Head of caudate nucleus (tissue), 42 donors: ENCODE measurements around the gene HSPB7.
"Not testable (repeated sequence)": the region's sequence is repeated elsewhere in the genome, so short reads cannot be mapped to it uniquely, and the experiment has no call there.

Experiments
- DNase-seq, 42 donors: peaks; one replicate each; pipeline versions ENCODE4 v3.0.0 to v3.0.0-alpha.2; 2020 to 2021; ENCODE audit warnings: mixed read lengths in 7 of 42
- intact Hi-C: fragments of 100-400 bp; cut with DNase I; formaldehyde crosslinking; loops from one replicate; pipeline ENCODE4 v1.15.0; 2022

Gene HSPB7

DNA sequence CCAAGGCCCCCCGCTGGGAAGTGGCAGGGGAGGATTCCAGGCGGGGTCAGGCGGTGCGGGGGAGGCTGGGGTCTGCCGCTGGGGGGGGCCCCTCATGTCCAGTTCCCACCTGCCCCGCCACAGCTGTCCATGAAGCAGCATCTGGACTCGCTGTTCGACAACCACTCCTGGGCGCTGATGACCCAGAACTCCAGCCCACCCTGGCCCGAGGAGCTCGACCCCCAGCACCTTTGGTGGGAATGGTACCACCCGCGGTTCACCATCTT is 11.1 kb upstream of the HSPB7 start:
- intact Hi-C loops, DNase-seq: not testable (repeated sequence)

DNA sequence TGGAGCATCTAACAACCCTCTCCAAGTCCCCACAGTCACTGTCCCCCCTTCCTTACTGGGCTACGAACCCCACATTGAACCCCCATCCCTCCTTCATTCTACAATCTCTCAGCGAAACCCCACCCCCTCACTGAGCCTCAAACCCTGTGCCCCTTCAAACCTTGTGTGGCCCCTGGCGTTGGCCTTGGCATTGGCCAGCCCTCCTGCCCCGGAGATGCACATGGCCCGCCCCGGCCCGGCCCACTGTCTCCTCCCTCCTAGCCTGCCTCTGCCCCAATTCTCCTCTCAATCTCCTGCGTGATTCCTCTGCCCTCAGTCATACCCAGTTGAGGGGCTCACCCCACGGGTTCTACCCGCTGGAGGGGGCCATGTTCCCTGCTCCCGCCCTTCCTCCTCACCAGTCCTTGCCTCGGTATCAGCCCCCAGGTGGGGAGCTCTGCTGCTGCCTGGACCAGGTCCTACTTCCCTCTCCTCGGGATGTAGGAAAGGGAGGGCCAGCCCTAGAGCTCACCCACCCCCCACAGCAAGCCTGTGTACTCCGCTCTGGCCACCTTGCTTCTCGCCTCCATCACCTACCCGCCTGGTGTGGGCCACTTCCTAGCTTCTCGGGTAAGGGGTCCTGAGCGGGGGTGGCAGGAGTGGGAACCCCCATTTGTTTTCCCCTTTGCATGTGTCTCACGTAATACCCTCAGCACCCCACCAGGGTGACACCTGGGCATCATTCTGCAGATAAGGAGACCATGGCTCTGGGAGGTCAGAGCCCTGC is 10.6 kb upstream of the HSPB7 start:
- no peak for DNase-seq
- intact Hi-C loops: no loop called here

DNA sequence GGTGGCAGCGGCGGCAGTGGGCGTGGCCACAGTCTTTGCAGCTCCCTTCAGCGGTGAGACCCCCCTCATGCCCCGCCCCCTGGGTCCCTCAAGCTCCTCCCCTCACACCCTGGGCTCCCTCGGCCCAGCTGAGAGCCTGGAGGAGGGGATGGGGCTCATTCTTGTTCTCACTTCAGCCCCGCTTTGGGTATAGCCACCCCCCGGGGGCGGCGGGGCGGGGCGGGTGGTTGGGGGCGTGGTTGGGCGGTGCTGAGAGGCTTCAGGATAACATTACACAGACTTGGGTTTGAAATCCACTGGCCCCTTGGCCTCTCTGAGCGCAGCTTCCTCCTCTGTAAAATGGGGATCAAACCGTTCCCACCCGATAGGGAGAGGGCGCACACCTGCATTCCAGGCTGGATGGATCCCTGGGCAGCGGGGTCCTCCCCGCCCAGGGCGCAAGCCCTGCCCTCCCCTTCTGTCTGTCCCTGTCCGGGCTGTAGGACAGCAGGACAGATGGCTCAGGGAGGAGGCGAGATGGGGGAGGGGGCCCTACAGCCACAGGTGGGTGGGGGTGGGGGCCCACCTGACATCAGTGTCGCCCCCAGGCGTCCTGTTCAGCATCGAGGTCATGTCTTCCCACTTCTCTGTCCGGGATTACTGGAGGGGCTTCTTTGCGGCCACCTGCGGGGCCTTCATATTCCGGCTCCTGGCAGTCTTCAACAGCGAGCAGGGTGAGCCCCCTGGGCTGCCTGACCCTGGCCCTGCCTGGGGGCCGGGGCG is 9.1 kb upstream of the HSPB7 start:
- intact Hi-C loops: no loop called here
- no peak for DNase-seq

DNA sequence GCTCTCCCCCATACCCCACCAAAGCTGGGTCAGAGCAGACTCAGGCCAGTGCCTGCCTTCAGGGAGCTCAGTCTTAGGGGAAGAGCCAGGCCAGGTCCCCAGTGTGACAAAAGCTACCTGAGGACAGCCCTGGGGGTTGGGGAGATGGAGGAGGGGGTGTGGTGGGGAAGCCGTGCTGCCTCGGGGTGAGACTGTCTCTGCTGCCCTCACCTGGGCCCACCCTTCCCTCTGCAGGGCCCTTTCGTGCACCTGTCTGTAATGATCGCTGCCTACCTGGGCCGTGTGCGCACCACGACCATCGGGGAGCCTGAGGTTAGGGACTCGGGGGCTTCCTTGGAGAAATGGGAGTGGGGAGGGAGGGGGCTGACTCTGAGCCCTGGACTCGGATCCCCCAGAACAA is 8.5 kb upstream of the HSPB7 start:
- intact Hi-C loops, DNase-seq: not testable (repeated sequence)

DNA sequence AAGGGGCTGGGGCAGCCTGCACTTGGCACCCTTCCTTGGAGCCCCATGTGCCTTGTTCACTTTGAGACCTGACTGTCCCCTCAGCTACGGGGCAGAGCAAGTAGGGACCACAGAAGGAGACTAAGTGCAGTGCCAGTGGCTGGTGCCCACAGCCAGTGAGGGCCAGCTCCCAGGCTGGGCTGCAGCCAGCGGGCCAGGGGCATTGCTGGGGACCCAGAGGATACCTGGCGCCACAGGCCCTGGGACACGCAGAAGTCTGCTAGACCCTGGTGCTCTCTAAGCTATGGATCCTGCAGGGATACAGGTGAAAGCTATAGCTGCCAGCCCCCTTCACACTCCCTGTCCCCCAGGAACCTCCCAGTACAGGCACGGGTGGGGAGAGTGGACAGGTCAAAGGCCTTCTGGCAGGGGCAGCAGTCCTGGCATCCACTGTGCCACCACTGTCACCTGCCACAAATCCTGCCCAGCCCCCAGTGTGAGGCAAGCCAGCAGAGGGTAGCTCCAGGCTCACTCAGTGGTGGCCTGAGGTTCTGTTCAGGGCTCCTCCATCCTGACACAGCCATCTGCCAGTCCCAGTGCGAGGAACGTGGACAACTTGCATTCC is 5.3 kb upstream of the HSPB7 start:
- intact Hi-C loops: no loop called here
- no peak for DNase-seq

DNA sequence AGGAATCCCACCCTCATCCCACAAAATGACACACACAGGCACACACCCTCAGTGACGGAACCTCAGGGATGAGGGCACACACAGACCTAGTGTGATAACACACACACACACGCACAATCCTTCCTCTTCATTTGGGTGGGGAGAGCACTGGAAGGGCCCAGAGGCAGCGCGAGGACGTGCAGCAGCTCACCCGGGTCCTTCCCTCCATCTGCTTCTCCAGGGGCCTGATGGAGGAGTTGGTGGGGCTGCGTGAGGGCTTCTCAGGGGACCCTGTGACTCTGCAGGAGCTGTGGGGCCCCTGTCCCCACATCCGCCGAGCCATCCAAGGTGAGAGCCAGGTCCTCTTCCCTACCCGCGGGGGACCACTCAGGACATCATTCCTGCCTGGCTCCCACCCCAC is 4.5 kb upstream of the HSPB7 start:
- intact Hi-C loops: no loop called here
- no peak for DNase-seq

DNA sequence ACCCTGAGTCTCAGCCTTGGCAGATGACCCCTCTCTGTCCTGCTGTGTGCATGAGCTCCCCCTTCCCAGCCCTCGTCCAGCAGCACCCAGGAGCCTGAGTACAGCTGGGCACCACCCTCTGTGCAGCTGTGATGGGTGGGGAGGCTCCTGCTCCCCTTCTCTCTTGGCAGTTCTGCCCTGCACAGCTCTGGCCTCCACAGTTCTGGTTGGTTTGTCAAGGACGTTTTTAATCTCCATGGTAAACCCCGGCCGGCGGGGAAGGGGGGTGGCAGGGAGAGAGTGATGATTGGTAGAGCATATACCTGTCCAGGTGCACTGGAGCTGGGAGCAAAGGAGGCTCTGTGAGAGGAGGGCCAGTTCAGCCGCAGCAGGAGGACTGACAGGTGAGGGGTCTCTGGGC is 3.8 kb upstream of the HSPB7 start, which contains the start of gene CLCNKA:
Gene CLCNKA, plus strand, starts transcription at position 356 of the 400 bp plus-strand sequence. CDS start 584 bp downstream, outside the sequence.
- DNase-seq: no peak
- intact Hi-C loops: no loop called here

DNA sequence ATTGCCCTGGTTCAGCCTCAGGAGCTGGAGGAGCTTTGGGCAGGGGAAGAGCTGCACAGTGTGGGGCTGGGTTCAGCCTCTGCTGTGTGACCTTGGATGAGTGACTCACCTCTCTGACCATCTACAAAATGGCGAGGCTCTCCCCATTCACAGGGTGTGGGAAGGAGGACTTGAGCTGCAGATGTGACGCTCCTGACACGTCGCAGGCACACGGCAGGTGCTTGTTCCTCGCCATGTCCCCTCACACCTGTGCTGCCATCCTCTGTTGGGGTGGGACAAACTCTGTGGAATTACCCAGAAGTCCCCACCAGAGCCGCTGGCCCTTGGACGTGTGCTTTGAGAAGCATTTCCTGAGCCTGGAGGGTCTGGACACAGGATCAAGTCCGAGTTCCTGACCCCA is 3.0 kb upstream of the HSPB7 start:
- intact Hi-C loops, DNase-seq: not testable (repeated sequence)

DNA sequence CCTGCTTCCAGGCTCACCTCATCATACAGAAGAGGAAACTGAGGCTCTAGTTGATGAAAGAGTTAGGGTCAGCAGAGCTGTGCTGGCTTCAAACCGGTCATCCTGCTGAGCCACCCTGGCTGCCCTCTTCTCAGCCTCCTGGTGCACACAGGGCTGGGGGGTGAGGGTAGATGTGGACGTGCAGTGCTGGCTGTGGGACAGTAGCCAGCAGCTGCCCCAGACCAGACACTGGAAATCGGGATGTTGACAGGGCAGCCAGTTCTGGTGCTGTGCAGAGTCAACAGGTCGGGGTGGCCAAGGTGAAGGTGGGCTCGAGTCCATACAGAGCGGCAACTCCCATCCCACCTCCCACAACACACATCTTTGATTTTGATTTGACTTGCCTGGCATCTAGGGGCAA is 2.5 kb upstream of the HSPB7 start:
- no peak for DNase-seq

DNA sequence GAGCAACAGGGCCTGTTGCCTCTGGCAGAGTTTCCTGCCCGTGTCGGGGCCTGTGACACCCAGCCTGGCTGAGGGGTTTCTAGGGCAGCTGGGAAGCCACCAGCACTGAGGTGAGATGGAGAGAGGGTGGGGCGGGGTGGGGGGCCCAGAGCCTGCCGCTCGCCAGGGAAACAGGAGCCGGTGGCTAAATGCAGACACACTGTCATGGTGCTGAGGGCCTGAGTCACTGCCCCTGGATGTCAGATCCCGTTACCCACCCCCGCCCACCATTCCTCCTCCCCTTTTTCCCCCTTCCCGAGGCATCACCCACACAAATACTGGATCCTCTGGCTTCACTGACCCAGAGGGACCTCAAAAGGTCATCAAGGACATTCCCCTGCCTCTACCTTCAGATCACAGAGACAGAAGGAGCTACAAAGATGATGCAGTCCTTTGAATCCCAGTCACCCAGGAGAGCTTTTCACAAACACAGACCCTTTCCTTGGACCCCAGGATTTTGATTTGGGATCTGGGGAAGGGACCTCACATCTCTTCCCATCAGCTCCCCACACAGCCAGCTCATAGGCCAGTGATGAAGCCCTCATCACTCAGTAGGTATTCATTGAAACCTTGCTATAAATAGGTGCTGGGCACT is 1.9 kb upstream of the HSPB7 start:
- peak in 15 of 42 donors; percentile 13 to 52 (median 36) for DNase-seq
- intact Hi-C loops: no loop called here

More for the DNA sequence above, 2.5 kb upstream of the HSPB7 start:
- intact Hi-C loops: no loop called here

DNA sequence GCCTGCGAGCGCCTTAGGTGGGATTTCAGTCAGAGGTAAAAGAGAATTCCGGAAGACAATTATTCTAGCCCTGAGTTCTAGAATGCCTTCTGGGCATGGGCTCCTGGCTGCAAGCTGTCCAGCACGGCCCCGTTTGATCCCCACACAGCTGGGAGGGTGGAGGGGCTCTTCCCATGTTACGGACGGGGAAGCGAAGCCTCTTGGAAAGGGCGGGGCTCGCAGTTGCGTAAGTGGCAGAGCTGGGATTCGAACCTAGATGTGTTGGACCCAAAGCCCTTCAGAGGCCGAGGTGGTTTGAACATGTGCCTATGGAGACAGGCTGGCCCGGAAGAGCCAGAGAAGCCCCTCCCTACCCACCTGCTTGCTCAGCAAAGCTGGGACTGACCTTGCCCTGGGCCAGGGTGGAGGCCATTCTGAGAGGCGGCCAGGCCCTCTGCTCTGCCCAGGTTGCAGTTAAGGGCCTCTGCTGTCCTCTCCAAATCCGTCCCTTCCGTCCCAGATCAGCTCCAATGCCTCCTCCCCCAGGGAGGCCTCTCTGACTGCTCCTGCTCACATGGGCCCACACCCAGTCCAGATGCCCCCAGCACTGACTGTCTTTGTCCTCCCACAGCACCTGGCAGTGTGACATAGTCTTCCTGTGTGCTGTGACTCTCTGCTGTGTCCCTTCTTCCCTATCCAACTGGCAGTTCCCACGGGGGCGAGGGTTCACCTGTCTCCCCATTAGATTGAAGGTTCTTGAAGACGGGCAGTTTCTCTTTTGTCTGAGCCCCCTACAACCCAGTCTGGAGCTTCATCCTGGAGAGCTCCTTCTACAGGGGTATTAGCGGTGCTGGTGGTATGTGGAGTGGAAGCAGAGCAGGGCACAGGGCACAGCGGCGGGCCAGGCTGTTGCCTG is 1.2 kb upstream of the HSPB7 start:
- DNase-seq: no peak
- intact Hi-C loops: no loop called here

DNA sequence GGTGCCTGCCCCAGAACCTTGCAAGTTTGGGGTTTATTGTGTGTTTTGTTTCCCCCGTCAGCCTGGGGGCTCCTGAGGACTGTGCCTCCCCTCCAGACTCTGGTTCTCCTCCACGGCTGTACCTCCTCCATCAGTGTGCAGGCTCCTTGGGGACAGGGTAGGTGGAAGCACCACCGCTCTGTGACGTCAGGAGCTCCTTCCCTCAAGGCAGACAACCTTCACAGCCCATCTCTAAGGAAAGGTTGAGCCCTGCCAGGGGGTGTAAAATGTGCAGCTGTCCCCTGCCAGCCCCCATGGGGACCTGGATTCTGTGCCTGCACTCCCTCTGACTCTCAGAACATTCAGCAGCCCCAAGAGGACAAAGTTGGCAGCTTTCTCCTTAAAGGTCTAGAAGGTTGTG is 465 bp upstream of the HSPB7 start:
- intact Hi-C loops: no loop called here
- DNase-seq: no peak

DNA sequence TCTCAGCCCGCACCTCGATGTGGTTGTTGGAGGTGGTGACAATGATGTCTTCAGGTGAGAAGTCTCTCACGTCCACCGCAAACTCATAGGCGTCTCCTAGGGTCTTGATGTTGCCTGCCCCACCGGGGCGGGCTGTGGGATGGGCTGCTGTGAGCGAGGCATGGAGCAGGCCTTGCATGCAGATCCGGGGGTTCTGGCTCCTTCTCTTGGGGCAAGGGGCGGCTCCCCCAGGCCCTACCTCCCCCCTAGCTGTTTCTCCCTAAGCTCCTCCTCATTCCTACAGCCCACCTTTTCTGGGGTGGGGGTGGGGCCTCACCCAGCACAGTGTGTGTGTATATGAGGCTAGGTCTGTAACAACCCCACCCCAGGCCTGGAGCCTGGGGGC is 775 bp downstream of the HSPB7 start:
- intact Hi-C loops: no loop called here
- no peak for DNase-seq

DNA sequence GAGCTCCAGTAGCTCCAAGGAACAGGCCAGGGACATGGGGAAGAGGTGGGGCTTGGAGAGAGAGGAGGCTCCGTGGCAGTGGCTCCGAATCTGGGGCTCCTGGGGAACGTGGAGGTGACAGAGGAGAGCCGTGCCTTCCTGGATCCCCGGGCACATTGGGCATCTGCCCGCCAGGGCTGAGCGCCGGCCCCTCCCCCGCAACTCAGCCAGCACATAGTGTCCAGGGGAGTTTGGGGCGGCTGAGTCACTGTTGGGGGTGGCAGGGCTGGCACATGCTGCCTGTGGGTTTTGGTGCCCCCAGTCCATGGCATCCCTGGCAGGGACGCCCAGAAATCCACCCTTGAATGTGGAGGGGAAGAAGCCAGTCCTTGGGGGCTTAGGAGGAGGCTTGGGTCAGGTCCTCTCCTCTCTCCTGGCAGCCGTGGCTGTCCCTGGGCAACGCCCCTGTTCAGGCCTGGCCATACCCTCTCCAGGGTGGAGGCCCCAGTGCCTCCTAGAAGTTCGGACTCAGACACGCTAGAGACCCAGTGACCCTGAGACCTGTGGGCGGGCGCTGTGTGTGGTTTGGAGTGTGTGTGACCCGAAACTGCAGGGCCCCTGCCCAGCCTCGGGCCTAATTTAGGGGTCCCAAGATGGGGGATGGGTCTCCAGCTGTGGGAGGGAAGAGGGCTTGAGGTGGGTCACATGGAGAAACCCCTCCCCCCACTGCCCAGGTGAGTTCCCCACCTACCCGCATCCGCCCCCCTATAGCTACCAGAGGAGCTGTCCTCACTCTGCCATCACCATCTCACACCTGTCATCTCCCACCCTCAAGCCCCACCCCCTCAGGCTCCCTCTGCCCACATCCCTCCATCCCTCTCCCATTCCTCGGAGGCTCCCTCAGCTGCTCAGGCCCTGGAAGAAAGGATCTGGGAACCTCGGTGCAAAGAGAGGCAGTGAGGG is 1.6 kb downstream of the HSPB7 start:
- intact Hi-C loops: no loop called here
- DNase-seq: peak in 2 of 42 donors; percentile 18 to 30

DNA sequence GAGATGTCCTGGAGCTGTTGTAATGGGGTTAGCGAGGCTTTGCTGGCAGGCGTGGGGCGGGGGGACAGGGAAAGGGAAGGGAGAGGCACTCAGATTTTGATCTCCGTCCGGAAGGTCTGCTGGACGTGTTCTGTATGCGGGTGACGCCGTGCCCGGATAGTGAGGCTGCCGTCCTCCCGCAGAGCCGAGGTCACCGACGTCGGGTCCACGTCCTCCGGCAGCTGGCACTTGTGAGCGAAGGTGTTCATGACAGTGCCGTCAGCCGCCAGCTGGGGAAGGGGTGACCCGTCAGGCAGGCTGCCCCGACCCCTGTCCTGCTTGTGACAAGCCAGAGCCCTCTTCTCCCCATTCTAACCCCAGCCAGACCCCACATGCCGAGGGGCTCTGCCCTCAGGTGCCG is 2.4 kb downstream of the HSPB7 start:
- DNase-seq: no peak
- intact Hi-C loops: no loop called here

DNA sequence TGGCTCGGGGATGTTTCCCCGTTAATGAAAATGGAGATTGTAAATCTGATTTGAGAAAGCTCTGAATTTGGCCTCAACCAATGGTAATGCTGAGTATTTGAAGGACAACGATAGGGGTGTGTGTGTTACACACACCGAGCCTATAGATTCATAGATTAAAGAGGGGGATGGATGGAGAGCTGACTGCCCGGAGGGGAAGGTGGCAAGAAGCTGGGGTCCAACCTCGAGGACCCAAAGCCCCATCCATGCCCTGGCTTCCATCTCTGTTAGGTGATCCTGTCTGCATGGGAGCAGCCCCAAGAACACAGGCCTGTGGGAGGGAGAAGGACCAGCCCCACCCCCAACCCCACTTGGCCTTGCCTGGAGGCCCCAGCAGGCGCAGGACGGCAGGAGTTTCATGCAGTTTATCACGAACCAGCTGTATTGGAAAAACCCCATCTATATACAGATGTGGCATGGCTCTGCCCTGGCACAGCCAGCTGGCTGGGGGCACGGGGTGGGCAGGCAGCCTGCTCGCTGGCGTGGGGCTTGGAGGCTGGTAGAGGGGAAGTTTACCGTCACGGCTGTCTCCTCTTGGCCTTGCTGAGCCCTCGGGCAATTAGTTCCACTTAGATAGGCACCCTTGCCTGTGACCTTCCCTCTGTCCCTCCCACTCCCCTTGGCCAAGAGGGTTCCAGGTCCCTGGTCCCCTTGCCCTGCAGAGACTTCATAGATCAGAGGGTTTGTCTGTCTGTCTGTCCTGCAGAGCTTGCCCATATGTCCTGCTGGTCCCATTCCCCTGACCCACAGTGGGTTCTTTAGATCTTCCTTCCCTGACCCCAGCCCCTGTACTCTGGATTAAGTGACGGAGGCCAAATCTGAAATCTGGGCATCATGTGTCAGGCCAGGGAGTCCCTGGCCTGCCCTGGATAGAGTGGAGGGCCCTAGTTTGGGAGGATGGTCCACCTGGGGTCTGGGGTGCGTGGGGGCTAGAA is 3.0 kb downstream of the HSPB7 start:
- DNase-seq: peak in 1 of 42 donors; percentile 27
- intact Hi-C loops: no loop called here

DNA sequence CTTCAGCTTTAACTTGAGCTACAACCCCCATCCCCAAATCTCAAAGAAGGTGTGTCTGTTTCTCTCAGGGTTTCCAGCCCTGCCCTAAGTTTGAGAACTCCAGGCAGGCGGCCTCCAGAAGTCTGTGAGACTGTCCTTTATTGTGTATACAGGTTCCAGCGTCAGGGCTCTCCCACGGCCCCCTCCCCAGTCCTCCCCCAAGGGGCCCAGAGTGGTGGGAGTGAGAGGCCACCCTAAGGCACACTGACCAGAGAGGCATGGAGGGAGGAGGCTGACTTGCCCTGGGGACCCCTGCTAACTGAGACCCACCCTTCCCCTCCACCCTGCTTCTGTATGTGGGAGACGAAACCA is 4.0 kb downstream of the HSPB7 start:
- intact Hi-C loops: no loop called here
- no peak for DNase-seq
